WTC11 (cell line): ENCODE results near the gene TNPO3.

Experiments
- NR3C1 ChIP-seq: sonication (generic); formaldehyde crosslinking; conservative IDR thresholded peaks from 2 replicates; pipeline ENCODE4 v1.8.1; 2023; ENCODE audit warnings: low read depth, mild to moderate bottlenecking, missing genetic modification reagents
- TF ChIP-seq, protein P1 (sequence below): fragments of 200-600 bp; IDR thresholded peaks from 2 replicates; pipeline ENCODE4 v1.8.0; 2022; ENCODE audit warnings: antibody characterized with exemption
- TF ChIP-seq, protein P2 (sequence below): sonication (generic); formaldehyde crosslinking; IDR thresholded peaks from 2 replicates; pipeline ENCODE4 v1.8.0; 2023; ENCODE audit warnings: mild to moderate bottlenecking, missing genetic modification reagents
- TF ChIP-seq, protein P3 (sequence below): sonication (generic); formaldehyde crosslinking; IDR thresholded peaks from 2 replicates; pipeline ENCODE4 v1.8.0; 2022; ENCODE audit warnings: mild to moderate bottlenecking, missing genetic modification reagents
- TF ChIP-seq, protein P4 (sequence below): sonication (generic); formaldehyde crosslinking; IDR thresholded peaks from 2 replicates; pipeline ENCODE4 v1.8.1; 2023; ENCODE audit warnings: mild to moderate bottlenecking, missing genetic modification reagents
- TF ChIP-seq, protein P5 (sequence below): sonication (generic); formaldehyde crosslinking; IDR thresholded peaks from 2 replicates; pipeline ENCODE4 v1.8.1; 2022; ENCODE audit warnings: mild to moderate bottlenecking, missing genetic modification reagents, moderate library complexity, borderline replicate concordance
- TF ChIP-seq, protein P6 (sequence below): sonication (generic); formaldehyde crosslinking; conservative IDR thresholded peaks from 2 replicates; pipeline ENCODE4 v1.8.1; 2023; ENCODE audit warnings: mild to moderate bottlenecking, low read depth, missing genetic modification reagents, moderate library complexity

DNA sequence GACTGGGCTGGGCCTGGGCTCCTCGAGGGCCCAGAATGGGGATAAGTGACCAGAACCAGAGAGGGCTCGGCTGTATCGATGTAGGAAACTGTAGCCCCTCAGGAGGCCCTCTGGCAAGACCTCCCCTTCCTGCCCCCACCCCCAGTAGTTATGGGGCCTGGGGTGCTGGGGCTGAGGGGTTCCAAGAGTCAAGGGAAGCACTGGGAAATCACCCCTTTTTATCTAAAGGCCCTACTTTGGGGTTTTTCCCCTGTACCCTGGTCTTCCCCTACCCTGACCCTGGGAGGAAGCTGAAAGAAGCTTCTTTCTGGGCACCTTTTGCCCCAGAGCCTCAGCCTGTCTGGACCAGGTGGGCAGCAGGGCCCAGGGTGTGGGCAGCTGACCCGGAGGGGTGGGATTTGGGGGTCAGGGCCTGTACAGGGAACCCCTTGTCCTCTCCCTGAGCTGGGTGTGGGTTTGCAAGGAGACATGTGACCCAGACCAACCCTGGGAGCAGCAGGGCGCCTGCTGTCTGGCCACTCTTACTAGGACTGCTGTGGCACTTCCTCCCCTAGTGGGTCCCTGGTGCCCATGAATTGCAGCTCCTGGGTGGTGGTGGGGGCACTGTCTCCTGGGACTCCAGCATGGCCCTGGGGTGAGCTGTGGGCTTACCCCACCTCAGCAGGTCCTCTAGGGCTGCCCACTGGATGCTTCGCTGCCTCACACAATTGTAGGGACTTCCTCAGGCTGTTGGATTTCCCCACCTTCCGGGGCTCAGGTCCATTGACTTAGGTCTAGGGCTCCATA lies 115.6 kb downstream of the TNPO3 start:
- TF ChIP-seq NR3C1 (CRISPR knock-in tag) = no peak
- TF ChIP-seq, protein P1, sequence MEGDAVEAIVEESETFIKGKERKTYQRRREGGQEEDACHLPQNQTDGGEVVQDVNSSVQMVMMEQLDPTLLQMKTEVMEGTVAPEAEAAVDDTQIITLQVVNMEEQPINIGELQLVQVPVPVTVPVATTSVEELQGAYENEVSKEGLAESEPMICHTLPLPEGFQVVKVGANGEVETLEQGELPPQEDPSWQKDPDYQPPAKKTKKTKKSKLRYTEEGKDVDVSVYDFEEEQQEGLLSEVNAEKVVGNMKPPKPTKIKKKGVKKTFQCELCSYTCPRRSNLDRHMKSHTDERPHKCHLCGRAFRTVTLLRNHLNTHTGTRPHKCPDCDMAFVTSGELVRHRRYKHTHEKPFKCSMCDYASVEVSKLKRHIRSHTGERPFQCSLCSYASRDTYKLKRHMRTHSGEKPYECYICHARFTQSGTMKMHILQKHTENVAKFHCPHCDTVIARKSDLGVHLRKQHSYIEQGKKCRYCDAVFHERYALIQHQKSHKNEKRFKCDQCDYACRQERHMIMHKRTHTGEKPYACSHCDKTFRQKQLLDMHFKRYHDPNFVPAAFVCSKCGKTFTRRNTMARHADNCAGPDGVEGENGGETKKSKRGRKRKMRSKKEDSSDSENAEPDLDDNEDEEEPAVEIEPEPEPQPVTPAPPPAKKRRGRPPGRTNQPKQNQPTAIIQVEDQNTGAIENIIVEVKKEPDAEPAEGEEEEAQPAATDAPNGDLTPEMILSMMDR = no peak
- TF ChIP-seq, protein P2, sequence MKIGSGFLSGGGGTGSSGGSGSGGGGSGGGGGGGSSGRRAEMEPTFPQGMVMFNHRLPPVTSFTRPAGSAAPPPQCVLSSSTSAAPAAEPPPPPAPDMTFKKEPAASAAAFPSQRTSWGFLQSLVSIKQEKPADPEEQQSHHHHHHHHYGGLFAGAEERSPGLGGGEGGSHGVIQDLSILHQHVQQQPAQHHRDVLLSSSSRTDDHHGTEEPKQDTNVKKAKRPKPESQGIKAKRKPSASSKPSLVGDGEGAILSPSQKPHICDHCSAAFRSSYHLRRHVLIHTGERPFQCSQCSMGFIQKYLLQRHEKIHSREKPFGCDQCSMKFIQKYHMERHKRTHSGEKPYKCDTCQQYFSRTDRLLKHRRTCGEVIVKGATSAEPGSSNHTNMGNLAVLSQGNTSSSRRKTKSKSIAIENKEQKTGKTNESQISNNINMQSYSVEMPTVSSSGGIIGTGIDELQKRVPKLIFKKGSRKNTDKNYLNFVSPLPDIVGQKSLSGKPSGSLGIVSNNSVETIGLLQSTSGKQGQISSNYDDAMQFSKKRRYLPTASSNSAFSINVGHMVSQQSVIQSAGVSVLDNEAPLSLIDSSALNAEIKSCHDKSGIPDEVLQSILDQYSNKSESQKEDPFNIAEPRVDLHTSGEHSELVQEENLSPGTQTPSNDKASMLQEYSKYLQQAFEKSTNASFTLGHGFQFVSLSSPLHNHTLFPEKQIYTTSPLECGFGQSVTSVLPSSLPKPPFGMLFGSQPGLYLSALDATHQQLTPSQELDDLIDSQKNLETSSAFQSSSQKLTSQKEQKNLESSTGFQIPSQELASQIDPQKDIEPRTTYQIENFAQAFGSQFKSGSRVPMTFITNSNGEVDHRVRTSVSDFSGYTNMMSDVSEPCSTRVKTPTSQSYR (CRISPR knock-in tag) = no peak
- TF ChIP-seq, protein P3, sequence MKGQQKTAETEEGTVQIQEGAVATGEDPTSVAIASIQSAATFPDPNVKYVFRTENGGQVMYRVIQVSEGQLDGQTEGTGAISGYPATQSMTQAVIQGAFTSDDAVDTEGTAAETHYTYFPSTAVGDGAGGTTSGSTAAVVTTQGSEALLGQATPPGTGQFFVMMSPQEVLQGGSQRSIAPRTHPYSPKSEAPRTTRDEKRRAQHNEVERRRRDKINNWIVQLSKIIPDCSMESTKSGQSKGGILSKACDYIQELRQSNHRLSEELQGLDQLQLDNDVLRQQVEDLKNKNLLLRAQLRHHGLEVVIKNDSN (CRISPR knock-in tag) = no peak
- TF ChIP-seq, protein P4, sequence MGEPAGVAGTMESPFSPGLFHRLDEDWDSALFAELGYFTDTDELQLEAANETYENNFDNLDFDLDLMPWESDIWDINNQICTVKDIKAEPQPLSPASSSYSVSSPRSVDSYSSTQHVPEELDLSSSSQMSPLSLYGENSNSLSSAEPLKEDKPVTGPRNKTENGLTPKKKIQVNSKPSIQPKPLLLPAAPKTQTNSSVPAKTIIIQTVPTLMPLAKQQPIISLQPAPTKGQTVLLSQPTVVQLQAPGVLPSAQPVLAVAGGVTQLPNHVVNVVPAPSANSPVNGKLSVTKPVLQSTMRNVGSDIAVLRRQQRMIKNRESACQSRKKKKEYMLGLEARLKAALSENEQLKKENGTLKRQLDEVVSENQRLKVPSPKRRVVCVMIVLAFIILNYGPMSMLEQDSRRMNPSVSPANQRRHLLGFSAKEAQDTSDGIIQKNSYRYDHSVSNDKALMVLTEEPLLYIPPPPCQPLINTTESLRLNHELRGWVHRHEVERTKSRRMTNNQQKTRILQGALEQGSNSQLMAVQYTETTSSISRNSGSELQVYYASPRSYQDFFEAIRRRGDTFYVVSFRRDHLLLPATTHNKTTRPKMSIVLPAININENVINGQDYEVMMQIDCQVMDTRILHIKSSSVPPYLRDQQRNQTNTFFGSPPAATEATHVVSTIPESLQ (CRISPR knock-in tag) = no peak
- TF ChIP-seq, protein P5, sequence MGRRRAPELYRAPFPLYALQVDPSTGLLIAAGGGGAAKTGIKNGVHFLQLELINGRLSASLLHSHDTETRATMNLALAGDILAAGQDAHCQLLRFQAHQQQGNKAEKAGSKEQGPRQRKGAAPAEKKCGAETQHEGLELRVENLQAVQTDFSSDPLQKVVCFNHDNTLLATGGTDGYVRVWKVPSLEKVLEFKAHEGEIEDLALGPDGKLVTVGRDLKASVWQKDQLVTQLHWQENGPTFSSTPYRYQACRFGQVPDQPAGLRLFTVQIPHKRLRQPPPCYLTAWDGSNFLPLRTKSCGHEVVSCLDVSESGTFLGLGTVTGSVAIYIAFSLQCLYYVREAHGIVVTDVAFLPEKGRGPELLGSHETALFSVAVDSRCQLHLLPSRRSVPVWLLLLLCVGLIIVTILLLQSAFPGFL (CRISPR knock-in tag) = no peak
- TF ChIP-seq, protein P6, sequence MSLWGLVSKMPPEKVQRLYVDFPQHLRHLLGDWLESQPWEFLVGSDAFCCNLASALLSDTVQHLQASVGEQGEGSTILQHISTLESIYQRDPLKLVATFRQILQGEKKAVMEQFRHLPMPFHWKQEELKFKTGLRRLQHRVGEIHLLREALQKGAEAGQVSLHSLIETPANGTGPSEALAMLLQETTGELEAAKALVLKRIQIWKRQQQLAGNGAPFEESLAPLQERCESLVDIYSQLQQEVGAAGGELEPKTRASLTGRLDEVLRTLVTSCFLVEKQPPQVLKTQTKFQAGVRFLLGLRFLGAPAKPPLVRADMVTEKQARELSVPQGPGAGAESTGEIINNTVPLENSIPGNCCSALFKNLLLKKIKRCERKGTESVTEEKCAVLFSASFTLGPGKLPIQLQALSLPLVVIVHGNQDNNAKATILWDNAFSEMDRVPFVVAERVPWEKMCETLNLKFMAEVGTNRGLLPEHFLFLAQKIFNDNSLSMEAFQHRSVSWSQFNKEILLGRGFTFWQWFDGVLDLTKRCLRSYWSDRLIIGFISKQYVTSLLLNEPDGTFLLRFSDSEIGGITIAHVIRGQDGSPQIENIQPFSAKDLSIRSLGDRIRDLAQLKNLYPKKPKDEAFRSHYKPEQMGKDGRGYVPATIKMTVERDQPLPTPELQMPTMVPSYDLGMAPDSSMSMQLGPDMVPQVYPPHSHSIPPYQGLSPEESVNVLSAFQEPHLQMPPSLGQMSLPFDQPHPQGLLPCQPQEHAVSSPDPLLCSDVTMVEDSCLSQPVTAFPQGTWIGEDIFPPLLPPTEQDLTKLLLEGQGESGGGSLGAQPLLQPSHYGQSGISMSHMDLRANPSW = no peak
